GM23338 (cell line): ENCODE results near the gene GRM2. TPM values are rescaled to one million over a fixed set of nuclear protein-coding genes. Genes with fewer than 3 reads are reported as not detected.

ENCODE experiments used
- ATAC-seq: fragments of 200-7000 bp; cut with Tn5 transposase; 3 replicates; pipeline ENCODE4 v1.9.1; 2020
- DNase-seq: peaks from one replicate; pipeline ENCODE4 v3.0.0-alpha.2; 2015; ENCODE audit warnings: low spot score
- H2AFZ ChIP-seq: fragments of 200-600 bp; sonication (generic); 2 replicates; pipeline ENCODE4 v1.8.0; 2016; ENCODE audit warnings: antibody characterized with exemption, mild to moderate bottlenecking, moderate library complexity
- H3F3A ChIP-seq: fragments of 200-600 bp; sonication (generic); replicated peaks from 2 replicates; pipeline ENCODE4 v1.8.0; 2017; ENCODE audit warnings: antibody characterized with exemption, mixed run types, low read depth
- H3K27ac ChIP-seq: fragments of 200-600 bp; sonication (generic); 2 replicates; pipeline ENCODE4 v1.6.1; 2016; ENCODE audit warnings: low read depth
- H3K27me3 ChIP-seq: fragments of 200-600 bp; sonication (generic); 2 replicates; pipeline ENCODE4 v1.8.0; 2016; ENCODE audit warnings: mild to moderate bottlenecking, mixed run types, moderate library complexity; ENCODE audit not compliant: insufficient read depth
- H3K36me3 ChIP-seq: fragments of 200-600 bp; sonication (generic); 2 replicates; pipeline ENCODE4 v1.8.0; 2016; ENCODE audit warnings: mild to moderate bottlenecking; ENCODE audit not compliant: insufficient read depth
- H3K4me1 ChIP-seq: fragments of 200-600 bp; sonication (generic); 2 replicates; pipeline ENCODE4 v1.8.0; 2016; ENCODE audit warnings: mild to moderate bottlenecking, moderate library complexity; ENCODE audit not compliant: insufficient read depth
- H3K4me2 ChIP-seq: fragments of 200-600 bp; sonication (generic); 2 replicates; pipeline ENCODE4 v1.7.1; 2017; ENCODE audit warnings: mixed run types
- H3K4me3 ChIP-seq: fragments of 200-600 bp; sonication (generic); 2 replicates; pipeline ENCODE4 v1.6.1; 2016; ENCODE audit warnings: mixed run types
- H3K79me2 ChIP-seq: fragments of 200-600 bp; sonication (generic); replicated peaks from 2 replicates; pipeline ENCODE4 v1.8.0; 2017; ENCODE audit warnings: mild to moderate bottlenecking; ENCODE audit not compliant: insufficient read depth
- H3K9me2 ChIP-seq: fragments of 200-600 bp; sonication (generic); 2 replicates; pipeline ENCODE4 v1.8.0; 2017; ENCODE audit not compliant: insufficient read depth
- H4K20me1 ChIP-seq: fragments of 200-600 bp; sonication (generic); replicated peaks from 2 replicates; pipeline ENCODE4 v1.8.0; 2017; ENCODE audit warnings: mild to moderate bottlenecking; ENCODE audit not compliant: insufficient read depth
- H3K27ac Mint-ChIP-seq: 2 replicates; pipeline ENCODE4 v1.8.0; 2020; ENCODE audit warnings: inconsistent platforms, mild to moderate bottlenecking, moderate library complexity, mixed read lengths
- H3K27me3 Mint-ChIP-seq: 3 replicates; pipeline ENCODE4 v1.8.0; 2022; ENCODE audit warnings: low read depth, mild to moderate bottlenecking, moderate library complexity, mixed read lengths, inconsistent platforms; ENCODE audit not compliant: insufficient read depth, poor library complexity
- H3K36me3 Mint-ChIP-seq: 3 replicates; pipeline ENCODE4 v1.8.0; 2021; ENCODE audit warnings: low read depth, mild to moderate bottlenecking, inconsistent platforms, moderate library complexity, mixed read lengths
- H3K4me1 Mint-ChIP-seq: 3 replicates; pipeline ENCODE4 v1.8.0; 2020; ENCODE audit warnings: mild to moderate bottlenecking, inconsistent platforms, mixed read lengths
- H3K4me3 Mint-ChIP-seq: 3 replicates; pipeline ENCODE4 v1.8.0; 2021; ENCODE audit warnings: moderate library complexity, mild to moderate bottlenecking, inconsistent platforms, mixed read lengths
- H3K9me3 Mint-ChIP-seq: 3 replicates; pipeline ENCODE4 v1.8.0; 2020; ENCODE audit warnings: moderate library complexity, mild to moderate bottlenecking, inconsistent platforms, mixed read lengths
- EZH2 ChIP-seq: fragments of 200-600 bp; sonication (generic); IDR thresholded peaks from one replicate; pipeline ENCODE4 v1.8.0; 2017; ENCODE audit warnings: antibody characterized with exemption, mild to moderate bottlenecking, low read depth; ENCODE audit not compliant: unreplicated experiment
- EZH2phosphoT487 ChIP-seq: fragments of 200-600 bp; sonication (generic); IDR thresholded peaks from one replicate; pipeline ENCODE4 v1.8.1; 2018; ENCODE audit warnings: antibody characterized with exemption; ENCODE audit not compliant: unreplicated experiment
- NANOG ChIP-seq: IDR thresholded peaks from 2 replicates; pipeline ENCODE4 v1.6.1; 2016; ENCODE audit warnings: antibody characterized with exemption, borderline replicate concordance
- REST ChIP-seq: IDR thresholded peaks from one replicate; pipeline ENCODE4 v1.6.1; 2018; ENCODE audit warnings: antibody characterized with exemption; ENCODE audit not compliant: unreplicated experiment
- STAT1 ChIP-seq: IDR thresholded peaks from one replicate; pipeline ENCODE4 v1.6.1; 2016; ENCODE audit warnings: antibody characterized with exemption; ENCODE audit not compliant: unreplicated experiment
- ZNF462 ChIP-seq: fragments of 250-450 bp; sonication (Bioruptor Pico); IDR thresholded peaks from 2 replicates; pipeline ENCODE4 v1.5.0; 2020; ENCODE audit warnings: mild to moderate bottlenecking, moderate library complexity
- polyA plus RNA-seq: library from polyadenylated mRNA; unstranded; fragments of >200 nt; fragmentation: Nextera tagmentation; extraction: Ambion mirVana; gene quantifications from 2 replicates; pipeline ENCODE4 v1.2.1, GENCODE V29; 2016
- total RNA-seq: library from RNA; depleted of rRNA; stranded (reverse); fragments of >200 nt; shearing (Covaris generic); gene quantifications from 2 replicates; pipeline ENCODE4 v1.2.3, GENCODE V29; 2014
- TF ChIP-seq, protein P1 (sequence below), 2 experiments: fragments of 200-600 bp in 1 of 2; sonication (generic) in 1 of 2; conservative IDR thresholded peaks; 2 replicates each; pipeline versions ENCODE4 v1.5.1 to v1.6.1; 2016 to 2017; ENCODE audit warnings: antibody characterized with exemption in 2 of 2, low read depth in 2 of 2, mild to moderate bottlenecking in 2 of 2, moderate library complexity in 1 of 2

GRM2 gene
- total and polyA plus RNA-seq, 2 experiments from 2014 or later, result 2.1 to 5.1 TPM

DNA sequence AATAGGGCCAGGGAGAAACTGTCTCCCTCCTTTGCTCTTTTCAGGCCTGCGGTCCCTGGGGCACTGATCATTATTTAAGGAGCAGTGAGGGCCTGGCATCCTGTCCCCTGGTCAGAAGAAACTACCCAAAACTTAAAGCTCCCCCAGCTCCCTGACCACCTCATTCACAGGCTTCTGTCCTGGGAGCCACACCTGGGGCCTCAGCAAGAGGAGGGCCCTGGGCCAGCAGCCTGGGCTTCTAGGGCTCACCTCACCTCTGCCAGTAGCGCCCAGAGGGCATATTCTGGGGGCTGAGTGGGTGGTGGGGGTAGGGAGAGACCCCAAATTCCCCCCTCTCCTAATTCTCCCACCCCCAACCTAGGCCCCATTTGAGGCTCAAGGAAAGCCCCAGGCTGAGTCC lies 4.7 kb upstream of the GRM2 start:
- Mint-ChIP-seq H3K9me3 (no peaks in the 10 kb centered on the region; the same call in 2 of the 3 replicates), H3K4me1 (peaks cover 31% of the 10 kb centered on the region), H3K36me3 (0 out of 3 replicates have a peak, but pooled peaks cover 2% of the 10 kb centered on the region), H3K27me3 (peaks cover 7% of the 10 kb centered on the region), H3K27ac (no peak overlapping the region), H3K4me3 (no peak overlapping the region)
- Histone ChIP-seq H3K4me2 (no peak overlapping the region), H3F3A (peaks cover under 1% of the 10 kb centered on the region; the same call in 1 of the 2 replicates), H3K36me3 (no peaks in the 10 kb centered on the region), H3K27me3 (peaks cover 2% of the 10 kb centered on the region), H3K4me1 (peaks cover 16% of the 10 kb centered on the region), H2AFZ (no peak overlapping the region), H3K27ac (no peak overlapping the region), H3K9me2 (no peaks in the 10 kb centered on the region), H3K4me3 (no peak overlapping the region), H4K20me1 (no peaks in the 10 kb centered on the region; the same call in 1 of the 2 replicates), H3K79me2 (no peaks in the 10 kb centered on the region)
- TF ChIP-seq REST (no peak), NANOG (no peak)
- DNase-seq (no peak), ATAC-seq (no peak)

DNA sequence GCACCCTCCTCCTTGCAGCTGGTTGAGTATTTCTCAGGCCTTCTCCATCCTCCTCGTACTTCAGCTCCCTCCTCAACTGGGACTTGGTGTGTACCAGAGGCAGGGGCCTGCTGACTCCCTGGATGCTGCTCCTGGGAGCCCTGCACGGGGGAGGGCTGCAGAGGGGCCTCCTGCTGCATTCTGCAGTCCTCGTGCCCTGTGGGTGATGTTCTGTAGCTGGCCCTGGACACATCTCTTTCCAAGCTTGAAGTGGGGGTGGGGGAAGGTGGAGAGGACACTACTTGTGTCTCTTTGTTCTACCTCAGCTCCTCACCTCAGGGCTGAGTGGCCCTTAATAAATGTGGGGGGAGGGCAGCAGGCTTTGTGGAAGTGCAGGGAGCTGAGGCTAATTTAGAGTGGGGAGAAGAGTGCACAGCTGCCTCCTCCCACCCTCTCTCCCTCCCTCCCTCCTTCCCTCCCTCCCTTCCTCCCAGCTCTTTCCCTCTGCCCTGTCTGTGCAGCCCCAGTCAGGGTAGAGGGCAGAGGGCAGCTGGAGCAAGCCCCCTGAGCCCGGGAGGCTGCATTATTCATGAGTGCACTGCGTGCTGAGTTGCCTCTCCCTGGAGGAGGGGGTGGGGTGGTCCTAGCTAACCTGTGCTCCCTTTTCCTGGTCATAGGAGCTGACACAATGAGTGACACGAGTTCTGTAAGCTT lies 3.7 kb upstream of the GRM2 start:
- ATAC-seq, result peak; percentile 19
- Histone ChIP-seq H2AFZ (no peak overlapping the region), H3K9me2 (no peaks in the 10 kb centered on the region), H3K27me3 (peaks cover 12% of the 10 kb centered on the region), H4K20me1 (no peaks in the 10 kb centered on the region; the same call in 1 of the 2 replicates), H3K79me2 (no peaks in the 10 kb centered on the region), H3F3A (peaks cover 6% of the 10 kb centered on the region; the same call in 1 of the 2 replicates), H3K4me3 (peak overlapping the region; percentile 40), H3K4me2 (peak overlapping the region; percentile 62), H3K36me3 (no peaks in the 10 kb centered on the region), H3K4me1 (peaks cover 21% of the 10 kb centered on the region), H3K27ac (no peak overlapping the region)
- no peaks in the 10 kb centered on the region; the same call in 2 of the 3 replicates for H3K9me3 Mint-ChIP-seq
- no peak overlapping the region for H3K27ac Mint-ChIP-seq
- 0 out of 3 replicates have a peak, but pooled peaks cover 2% of the 10 kb centered on the region for H3K36me3 Mint-ChIP-seq
- peaks cover 39% of the 10 kb centered on the region for H3K4me1 Mint-ChIP-seq
- peaks cover 17% of the 10 kb centered on the region for H3K27me3 Mint-ChIP-seq
- DNase-seq, result peak; percentile 32
- peak overlapping the region; percentile 59 for H3K4me3 Mint-ChIP-seq
- no peak for TF ChIP-seq ZNF462 (CRISPR knock-in tag)
- no peak for TF ChIP-seq EZH2
- TF ChIP-seq STAT1, result no peak
- TF ChIP-seq, protein P1, sequence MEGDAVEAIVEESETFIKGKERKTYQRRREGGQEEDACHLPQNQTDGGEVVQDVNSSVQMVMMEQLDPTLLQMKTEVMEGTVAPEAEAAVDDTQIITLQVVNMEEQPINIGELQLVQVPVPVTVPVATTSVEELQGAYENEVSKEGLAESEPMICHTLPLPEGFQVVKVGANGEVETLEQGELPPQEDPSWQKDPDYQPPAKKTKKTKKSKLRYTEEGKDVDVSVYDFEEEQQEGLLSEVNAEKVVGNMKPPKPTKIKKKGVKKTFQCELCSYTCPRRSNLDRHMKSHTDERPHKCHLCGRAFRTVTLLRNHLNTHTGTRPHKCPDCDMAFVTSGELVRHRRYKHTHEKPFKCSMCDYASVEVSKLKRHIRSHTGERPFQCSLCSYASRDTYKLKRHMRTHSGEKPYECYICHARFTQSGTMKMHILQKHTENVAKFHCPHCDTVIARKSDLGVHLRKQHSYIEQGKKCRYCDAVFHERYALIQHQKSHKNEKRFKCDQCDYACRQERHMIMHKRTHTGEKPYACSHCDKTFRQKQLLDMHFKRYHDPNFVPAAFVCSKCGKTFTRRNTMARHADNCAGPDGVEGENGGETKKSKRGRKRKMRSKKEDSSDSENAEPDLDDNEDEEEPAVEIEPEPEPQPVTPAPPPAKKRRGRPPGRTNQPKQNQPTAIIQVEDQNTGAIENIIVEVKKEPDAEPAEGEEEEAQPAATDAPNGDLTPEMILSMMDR (conservative IDR thresholded peaks at IDR 0.05; ENCODE audit: low read depth in 2 of 2), result no peak
- no peak for TF ChIP-seq EZH2phosphoT487
